HEK293 (cell line): ENCODE measurements around the gene DLG2.

Experiments
- PRDM1 ChIP-seq: fragments of 450-650 bp; formaldehyde crosslinking; IDR thresholded peaks from 2 replicates; pipeline ENCODE4; 2016; ENCODE audit warnings: missing biosample characterization, missing genetic modification characterization
- TCF7L2 ChIP-seq: IDR thresholded peaks from 2 replicates; pipeline ENCODE4 v1.6.1; 2011; ENCODE audit warnings: low read depth, mild to moderate bottlenecking, inconsistent platforms, low read length, moderate library complexity, borderline replicate concordance
- ZNF24 ChIP-seq: fragments of 450-650 bp; formaldehyde crosslinking; IDR thresholded peaks from 2 replicates; pipeline ENCODE4 v1.5.1; 2016; ENCODE audit warnings: missing biosample characterization, missing genetic modification characterization
- ZNF274 ChIP-seq, 2 experiments: fragments of 200-500 bp in 1 of 2; fragments of 450-650 bp in 1 of 2; sonication (Bioruptor generic) in 1 of 2; formaldehyde crosslinking in 1 of 2; IDR thresholded peaks; 2 replicates each; pipeline versions ENCODE4 v1.5.1 to v1.6.1; 2014 to 2016; ENCODE audit warnings: borderline replicate concordance in 1 of 2, inconsistent platforms in 1 of 2, low read length in 1 of 2, missing biosample characterization in 1 of 2, missing genetic modification characterization in 1 of 2
- ZNF311 ChIP-seq: fragments of 450-650 bp; formaldehyde crosslinking; IDR thresholded peaks from 2 replicates; pipeline ENCODE4 v1.5.1; 2017; ENCODE audit warnings: missing biosample characterization, missing genetic modification characterization, borderline replicate concordance
- ZNF548 ChIP-seq: fragments of 450-650 bp; formaldehyde crosslinking; IDR thresholded peaks from 2 replicates; pipeline ENCODE4 v1.5.1; 2016; ENCODE audit warnings: missing biosample characterization, missing genetic modification characterization
- ZNF560 ChIP-seq: fragments of 450-650 bp; formaldehyde crosslinking; IDR thresholded peaks from 2 replicates; pipeline ENCODE4 v1.5.1; 2017; ENCODE audit warnings: missing biosample characterization, missing genetic modification characterization, borderline replicate concordance
- TF ChIP-seq, protein P1 (sequence below): fragments of 450-650 bp; formaldehyde crosslinking; IDR thresholded peaks from 2 replicates; pipeline ENCODE4 v1.5.1; 2016; ENCODE audit warnings: missing biosample characterization, missing genetic modification characterization
- TF ChIP-seq, protein P2 (sequence below): fragments of 450-650 bp; formaldehyde crosslinking; IDR thresholded peaks from 2 replicates; pipeline ENCODE4 v1.5.1; 2016; ENCODE audit warnings: missing biosample characterization, missing genetic modification characterization
- TF ChIP-seq, protein P3 (sequence below): fragments of 450-650 bp; formaldehyde crosslinking; IDR thresholded peaks from 2 replicates; pipeline ENCODE4 v1.5.1; 2017; ENCODE audit warnings: missing biosample characterization, missing genetic modification characterization

DNA sequence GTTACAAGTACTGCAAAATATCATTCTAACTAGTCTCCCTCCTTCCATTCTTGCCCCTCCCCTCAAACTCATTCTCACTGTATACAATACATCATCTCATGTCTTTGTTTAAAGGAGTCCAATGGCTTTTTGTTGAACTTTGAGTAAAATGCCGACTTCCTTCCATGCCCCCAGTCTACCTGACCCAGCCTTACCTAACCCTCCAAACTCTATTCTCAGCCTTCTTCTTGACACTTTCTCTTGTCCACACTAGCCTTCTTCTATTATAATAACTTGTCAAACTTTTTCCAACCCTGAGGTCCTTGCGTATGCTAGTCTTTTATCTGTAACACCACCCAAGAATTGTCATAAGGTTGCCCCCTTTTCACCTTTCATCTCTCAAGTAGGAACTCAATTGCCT lies 1329.6 kb downstream of the DLG2 start:
- TF ChIP-seq ZNF311 (no peak), TCF7L2 (no peak), PRDM1 (tag by site-specific recombination) (no peak), ZNF560 (tag by site-specific recombination) (no peak), ZNF548 (no peak), ZNF24 (tag by site-specific recombination) (no peak), ZNF274 (IDR thresholded peaks at IDR 0.05; ENCODE audit: low read length) (no peak), ZNF274 (tag by site-specific recombination; IDR thresholded peaks at IDR 0.05; ENCODE audit: borderline replicate concordance) (no peak)
- TF ChIP-seq, protein P1, sequence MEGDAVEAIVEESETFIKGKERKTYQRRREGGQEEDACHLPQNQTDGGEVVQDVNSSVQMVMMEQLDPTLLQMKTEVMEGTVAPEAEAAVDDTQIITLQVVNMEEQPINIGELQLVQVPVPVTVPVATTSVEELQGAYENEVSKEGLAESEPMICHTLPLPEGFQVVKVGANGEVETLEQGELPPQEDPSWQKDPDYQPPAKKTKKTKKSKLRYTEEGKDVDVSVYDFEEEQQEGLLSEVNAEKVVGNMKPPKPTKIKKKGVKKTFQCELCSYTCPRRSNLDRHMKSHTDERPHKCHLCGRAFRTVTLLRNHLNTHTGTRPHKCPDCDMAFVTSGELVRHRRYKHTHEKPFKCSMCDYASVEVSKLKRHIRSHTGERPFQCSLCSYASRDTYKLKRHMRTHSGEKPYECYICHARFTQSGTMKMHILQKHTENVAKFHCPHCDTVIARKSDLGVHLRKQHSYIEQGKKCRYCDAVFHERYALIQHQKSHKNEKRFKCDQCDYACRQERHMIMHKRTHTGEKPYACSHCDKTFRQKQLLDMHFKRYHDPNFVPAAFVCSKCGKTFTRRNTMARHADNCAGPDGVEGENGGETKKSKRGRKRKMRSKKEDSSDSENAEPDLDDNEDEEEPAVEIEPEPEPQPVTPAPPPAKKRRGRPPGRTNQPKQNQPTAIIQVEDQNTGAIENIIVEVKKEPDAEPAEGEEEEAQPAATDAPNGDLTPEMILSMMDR (tag by site-specific recombination) = no peak
- TF ChIP-seq, protein P2, sequence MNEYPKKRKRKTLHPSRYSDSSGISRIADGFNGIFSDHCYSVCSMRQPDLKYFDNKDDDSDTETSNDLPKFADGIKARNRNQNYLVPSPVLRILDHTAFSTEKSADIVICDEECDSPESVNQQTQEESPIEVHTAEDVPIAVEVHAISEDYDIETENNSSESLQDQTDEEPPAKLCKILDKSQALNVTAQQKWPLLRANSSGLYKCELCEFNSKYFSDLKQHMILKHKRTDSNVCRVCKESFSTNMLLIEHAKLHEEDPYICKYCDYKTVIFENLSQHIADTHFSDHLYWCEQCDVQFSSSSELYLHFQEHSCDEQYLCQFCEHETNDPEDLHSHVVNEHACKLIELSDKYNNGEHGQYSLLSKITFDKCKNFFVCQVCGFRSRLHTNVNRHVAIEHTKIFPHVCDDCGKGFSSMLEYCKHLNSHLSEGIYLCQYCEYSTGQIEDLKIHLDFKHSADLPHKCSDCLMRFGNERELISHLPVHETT = no peak
- TF ChIP-seq, protein P3, sequence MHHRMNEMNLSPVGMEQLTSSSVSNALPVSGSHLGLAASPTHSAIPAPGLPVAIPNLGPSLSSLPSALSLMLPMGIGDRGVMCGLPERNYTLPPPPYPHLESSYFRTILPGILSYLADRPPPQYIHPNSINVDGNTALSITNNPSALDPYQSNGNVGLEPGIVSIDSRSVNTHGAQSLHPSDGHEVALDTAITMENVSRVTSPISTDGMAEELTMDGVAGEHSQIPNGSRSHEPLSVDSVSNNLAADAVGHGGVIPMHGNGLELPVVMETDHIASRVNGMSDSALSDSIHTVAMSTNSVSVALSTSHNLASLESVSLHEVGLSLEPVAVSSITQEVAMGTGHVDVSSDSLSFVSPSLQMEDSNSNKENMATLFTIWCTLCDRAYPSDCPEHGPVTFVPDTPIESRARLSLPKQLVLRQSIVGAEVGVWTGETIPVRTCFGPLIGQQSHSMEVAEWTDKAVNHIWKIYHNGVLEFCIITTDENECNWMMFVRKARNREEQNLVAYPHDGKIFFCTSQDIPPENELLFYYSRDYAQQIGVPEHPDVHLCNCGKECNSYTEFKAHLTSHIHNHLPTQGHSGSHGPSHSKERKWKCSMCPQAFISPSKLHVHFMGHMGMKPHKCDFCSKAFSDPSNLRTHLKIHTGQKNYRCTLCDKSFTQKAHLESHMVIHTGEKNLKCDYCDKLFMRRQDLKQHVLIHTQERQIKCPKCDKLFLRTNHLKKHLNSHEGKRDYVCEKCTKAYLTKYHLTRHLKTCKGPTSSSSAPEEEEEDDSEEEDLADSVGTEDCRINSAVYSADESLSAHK = no peak
